Ecto neural progenitor cell (in vitro differentiated cells): Measurements from ENCODE around the gene MAOB.
"Not testable (repeated sequence)": the region's sequence is repeated elsewhere in the genome, so short reads cannot be mapped to it uniquely, and the experiment has no call there.

ENCODE experiments used
- DNase-seq: peaks from one replicate; pipeline ENCODE4 v3.0.0-alpha.2; 2018; ENCODE audit warnings: low spot score

The MAOB gene

DNA sequence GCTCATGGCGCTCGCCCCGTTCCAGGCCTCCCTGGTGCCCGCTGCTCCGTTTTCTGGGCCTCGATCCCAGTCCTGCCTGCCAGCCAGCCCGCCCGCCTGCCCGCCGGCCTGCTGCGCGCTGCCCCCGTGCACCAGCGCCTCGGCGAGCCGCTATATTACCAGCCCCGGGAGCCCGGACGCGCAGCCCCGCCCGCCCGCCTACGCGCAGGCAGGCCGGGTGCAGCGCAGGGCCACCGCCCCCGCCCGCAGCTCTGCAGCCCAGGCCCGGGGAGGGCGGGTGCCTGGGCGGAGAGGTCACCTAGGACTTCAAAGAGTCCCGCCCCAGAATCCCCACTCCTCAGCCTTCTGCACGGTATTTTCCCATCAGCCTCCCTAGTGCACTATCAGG lies at the start of gene MAOB:
Gene MAOB, minus strand, starts transcription at position 157 of the 388 bp plus-strand sequence. Its CDS starts 151 bp downstream, at position 6.
- peak; percentile 61 for DNase-seq

DNA sequence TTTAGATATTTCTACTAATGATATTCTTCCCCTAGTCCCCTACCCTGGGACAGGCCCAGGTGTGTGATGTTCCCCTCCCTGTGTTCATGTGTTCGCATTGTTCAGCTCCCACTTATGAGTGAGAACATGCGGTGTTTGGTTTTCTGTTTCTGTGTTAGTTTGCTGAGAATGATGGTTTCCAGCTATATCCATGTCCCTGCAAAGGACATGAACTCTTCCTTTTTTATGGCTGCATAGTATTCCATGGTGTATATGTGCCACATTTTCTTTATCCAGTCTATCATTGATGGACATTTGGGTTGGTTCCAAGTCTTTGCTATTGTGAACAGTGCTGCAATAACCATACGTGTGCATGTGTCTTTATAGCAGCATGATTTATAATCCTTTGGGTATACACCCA lies 39.8 kb upstream of the MAOB start:
- not testable (repeated sequence) for DNase-seq

DNA sequence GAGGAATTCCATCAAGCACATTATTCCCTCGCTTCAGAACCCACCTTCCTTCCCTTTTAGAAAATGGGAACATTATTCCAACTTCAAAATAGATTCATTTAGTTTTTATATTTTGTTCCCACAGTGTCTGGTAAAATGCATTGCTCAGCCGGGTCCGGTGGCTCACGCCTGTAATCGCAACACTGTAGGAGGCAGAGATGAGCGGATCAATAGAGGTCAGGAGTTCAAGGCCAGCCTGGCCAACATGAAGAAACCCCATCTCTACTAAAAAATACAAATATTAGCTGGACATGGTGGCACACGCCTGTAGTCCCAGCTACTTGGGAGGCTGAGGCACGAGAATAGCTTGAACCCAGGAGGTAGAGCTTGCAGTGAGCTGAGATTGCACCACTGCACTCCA lies 28.5 kb upstream of the MAOB start:
- not testable (repeated sequence) for DNase-seq

DNA sequence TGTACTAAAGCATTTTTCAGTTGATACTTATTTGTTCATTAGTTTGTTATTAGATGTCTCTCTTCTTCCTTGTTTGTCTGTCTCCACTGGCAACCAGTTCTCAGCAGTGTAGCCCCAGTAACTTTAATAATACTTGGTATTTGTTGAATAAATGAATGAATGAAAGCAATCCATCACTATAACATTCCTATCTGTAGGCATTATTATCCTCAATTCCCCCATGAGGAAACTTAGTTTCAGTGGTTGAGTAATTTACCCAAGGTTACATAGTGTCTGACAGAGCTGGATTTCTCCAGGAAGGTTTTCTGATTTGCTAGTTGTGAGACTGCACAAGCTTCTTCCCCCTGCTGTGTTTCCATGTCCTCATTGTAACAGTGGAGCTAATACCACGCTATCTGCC lies 27.8 kb upstream of the MAOB start:
- DNase-seq, result no peak

DNA sequence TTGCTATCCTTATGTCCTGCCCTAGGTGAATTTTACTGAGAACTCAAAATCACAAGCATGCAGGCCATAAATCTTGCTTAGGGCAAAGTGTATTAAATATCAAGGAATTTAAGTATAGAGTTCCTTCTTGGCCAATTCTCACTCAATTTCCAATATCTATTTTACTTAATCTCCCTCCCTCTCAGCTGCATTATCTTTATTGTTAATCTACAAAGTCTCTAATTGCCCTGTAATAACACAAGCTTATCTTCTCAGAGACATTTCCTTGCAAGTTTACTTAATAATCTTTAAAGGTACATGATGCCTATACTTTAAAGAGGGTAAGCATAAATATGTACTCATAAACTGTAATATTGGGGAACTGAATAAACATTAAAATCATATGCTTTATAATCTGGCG lies 26.9 kb upstream of the MAOB start:
- DNase-seq, result no peak

DNA sequence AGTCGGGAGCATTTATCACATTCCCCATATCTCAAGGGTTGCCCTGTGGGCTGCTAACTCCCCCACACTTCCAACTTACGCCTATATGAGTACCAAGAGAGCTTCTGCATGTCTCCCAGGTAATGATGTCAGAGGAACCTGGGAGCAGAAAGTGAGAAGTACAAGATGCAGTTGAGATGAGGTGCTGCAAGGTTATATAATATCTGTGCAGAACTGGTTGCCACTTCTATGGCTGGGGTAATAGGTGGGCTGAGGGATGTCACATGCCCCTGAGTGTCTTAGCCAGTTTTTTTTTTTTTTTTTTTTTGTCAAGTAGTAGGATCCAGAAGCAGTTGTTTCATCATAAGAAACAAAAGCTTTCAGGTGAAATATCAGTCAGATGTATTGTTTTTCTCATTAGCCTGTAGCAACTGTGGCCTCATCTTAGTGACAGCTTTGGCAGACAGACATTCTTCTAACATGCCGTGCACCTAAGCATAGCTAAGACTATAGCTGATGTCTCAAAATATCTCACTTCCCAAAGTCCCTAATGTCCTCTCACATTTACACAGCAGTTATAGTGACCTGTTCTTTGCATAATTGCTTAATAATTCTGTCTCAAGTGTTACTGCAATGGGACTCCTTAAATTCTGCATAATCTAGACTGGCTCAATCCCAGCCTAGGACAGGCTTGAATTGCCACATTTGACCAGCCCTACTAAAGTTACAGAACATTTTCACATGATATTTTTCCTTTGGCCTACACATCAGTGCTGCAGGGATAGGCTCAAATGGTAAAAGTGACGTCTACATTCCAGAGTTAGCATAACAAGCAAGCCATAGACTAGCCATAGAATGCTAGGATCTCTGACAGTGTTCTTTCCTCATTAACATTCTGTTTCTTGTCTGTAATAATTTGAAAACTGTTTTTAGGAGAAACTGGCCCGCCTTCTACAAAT lies 17.9 kb upstream of the MAOB start:
- no peak for DNase-seq

DNA sequence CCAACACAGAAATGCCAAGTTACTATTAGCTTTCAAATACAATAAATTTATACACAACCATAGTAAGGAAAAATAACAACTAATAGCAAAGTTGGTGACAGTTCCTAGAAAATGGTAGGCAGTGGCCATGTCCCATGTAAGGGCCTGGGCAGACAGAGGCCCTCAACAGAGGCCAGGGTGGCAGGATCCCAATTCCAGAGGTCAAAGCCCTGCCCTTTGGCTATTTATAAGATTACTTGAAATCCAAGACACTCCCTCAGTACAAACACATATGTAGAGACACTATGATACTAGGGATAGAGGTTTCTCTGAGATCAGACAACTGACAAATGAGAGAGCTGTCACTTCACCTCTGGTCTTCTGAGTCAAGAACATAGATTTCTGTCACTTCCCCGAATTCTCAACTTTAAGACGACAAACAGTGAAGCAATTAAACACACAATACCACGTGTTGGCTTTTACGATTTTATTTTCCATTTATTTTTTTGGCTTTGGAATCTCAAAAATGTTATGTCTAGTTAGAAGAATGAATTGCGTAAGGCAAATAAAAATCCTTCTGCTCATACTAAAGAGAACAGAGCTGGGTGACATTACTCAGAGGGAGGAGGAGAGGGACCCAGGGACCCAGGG lies 16.3 kb upstream of the MAOB start:
- no peak for DNase-seq

DNA sequence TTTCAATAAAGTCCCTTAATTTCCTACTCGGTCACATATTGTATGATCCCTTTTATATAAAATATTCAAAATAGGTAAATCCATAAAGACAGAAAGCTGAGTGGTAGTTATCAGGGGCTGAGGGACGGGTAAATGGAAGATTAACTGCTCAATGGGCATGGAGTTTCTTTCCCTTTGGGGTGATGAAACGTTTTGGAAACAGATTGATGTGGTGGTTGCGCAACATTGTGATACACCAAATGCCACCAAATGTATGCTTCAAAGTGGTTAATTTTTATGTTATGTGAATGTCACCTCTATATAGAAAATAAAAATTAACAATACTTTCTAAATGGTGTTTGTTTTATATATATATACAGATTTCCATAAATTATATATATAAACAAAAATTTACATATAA lies 15.0 kb upstream of the MAOB start:
- no peak for DNase-seq

DNA sequence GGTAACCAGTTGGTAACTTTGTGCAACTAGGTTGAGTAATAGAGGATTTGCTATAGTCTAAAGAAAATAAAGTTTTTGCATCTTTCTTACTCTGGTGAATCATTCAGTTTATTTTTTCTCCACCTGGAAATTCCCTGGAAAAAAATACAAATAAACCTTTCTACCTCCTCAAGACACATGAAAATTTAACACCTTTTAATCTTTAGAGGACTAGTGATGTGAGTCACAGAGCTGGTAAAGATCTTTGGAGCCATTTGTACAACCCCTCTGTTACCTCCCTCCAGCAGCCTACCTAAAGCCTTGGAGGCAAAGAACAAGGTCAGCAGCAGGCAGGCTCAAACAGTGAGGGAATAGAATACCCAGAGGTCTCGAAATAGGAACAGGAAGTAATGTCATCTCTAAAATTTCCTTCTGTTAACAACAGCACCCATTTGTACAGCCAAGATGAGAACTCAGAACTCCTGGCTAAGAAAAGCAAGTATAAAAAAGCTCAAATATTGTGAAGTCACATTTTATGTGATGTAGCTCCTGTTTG lies 10.2 kb upstream of the MAOB start:
- no peak for DNase-seq

DNA sequence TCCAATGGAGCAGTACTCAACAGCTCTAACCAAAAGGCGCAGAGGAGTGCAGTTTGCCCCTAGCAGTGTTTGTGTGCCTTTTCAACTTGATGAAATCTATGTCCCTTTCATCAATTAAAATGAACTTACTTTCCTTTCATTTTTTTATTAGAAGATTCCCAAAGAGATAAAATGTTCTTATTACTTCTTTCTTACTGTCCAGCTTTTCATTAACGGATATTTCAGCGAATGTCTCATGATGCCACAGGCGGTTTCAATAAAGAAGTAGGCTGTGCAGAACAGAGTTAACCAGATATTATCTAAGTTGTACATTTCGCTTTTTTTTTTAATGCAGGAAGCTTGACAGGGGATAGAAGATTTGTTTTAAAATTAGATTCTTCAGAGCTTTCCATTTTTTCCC lies 3.4 kb upstream of the MAOB start:
- DNase-seq, result no peak

DNA sequence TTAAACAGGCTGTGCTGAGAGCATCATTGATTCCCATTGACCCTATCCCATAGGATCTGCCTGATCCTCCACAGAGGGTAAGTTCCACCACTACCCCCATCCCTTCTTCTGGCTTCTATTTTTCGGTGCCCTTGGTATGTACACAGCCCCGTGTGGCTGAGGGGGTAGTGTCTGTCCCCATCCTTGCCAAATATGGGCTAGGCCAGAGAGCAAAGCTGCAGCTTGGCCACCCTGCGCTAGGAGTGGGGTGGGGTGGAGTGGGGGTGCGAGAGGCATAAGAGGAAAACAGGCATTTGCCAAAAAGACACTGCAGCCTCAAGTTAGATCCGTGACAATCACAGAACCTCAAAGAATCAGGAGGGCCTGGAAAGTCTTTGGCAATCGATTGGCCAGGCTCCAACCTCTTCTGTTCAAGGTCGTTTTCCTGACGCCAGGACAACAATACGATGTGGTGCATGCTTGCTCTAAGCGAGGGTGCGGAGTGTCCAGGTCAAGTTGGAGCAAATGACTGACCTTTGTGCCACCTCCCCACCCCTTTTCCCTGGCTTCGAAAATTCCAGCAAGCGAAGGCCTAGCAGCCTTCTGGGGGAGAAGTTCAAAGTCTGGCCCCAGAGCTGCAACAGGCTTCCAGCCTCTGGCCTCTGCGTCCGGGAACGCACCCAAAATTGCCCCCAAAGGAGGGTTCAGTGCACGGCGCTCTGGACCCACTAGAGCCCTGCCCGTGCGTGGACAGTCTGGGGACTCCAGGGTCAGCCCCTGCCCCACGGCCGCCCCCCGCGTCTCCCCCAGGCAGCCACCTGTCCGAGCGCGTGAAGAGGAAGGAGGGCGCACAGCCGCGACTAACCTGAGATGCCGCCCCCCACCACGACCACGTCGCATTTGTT lies 598 bp downstream of the MAOB start:
- no peak for DNase-seq

DNA sequence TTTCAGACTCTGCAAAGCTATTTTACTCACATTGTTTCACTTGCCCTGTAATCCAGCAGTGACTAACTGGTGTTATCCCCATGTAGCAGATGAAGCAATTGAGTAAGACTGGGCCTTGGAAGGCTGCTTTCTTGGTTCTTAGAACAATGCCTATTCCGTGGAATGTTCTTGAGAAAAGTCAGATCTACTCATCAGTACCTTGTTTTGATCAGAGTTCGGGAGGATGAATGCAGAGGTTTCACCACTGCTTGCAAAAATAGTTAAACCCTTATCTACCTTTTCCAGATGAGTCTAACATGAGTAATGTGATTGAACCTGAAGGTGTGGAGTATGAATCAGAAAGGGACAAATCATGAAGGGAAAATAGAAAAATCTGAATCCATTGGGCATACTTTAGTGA lies 1.8 kb downstream of the MAOB start:
- DNase-seq, result no peak

DNA sequence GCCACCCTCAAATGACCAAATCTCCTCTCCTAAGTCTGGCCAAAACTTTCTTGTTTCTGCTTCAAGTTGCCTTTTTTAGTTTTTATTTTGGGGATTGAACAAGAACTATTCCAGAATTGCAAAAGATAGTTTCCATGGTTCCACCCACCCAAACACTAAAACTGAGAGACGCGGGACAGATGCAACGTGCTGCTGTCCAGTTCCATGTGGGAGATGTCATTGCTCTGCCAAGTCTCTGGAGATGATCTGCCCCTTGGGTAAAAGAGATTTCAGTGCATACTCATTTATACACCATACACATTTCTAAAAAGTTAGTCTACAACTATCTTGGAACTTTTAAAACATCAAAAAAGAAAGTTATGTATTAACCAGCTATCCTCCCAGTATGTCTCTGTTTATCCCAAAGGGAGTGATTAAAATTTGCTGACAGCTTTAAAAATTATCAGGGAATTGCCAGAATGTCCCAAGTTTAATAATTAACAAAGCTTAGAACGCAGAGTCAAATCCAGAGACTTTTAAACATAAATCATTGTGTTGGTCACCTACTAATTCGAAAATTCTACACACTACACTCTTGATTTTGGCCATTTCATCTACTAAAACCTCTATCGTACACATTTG lies 3.2 kb downstream of the MAOB start:
- no peak for DNase-seq

DNA sequence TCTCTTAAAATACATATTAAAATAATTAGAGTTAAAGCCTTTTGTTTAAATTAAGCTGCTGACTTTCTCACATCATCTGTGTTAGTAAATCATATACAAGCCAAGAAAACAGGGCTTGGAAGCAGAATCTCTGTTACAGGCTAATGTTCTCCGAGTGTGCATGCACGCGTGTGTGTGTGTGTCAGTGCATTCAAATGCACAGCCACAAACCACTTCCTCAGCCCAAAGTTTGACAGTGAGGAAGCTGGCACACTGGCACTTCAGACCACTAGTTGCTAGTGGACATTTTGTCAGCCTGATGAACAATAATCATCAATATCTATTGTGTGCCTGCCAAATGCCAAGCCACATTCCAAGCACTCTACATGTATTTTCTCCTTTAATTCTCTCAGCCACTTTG lies 5.6 kb downstream of the MAOB start:
- DNase-seq, result no peak

DNA sequence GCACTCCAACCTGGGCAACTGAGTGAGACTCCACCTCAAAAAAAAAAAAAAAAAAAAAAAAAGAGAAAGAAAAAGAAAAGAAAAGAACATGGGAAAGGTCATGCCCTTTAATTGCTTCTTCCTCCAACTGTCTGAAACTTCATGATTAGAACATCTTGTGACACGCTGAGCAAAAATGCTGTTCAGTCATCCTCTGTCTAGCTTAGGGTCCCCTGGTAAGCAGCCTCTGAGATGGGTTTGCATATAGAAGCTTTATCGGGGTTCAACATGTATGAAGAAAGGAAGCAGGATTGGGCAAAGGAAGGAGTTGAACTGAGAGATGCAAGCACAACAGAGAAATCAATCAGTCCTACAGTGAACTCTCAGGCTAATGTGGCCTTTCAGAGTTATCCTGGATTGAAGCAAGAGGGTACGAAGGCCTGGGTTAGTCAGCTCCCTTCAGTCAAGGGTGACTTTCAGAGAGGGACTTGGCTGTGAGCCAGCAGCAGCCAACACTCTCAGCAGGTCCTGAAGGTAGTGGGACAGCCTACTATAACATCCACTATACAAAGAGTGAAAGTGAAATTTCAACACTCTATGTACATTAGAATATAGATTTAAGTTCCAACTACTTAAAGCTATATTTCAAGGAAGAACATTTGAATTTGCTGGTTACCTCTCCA lies 11.4 kb downstream of the MAOB start:
- DNase-seq, result no peak

DNA sequence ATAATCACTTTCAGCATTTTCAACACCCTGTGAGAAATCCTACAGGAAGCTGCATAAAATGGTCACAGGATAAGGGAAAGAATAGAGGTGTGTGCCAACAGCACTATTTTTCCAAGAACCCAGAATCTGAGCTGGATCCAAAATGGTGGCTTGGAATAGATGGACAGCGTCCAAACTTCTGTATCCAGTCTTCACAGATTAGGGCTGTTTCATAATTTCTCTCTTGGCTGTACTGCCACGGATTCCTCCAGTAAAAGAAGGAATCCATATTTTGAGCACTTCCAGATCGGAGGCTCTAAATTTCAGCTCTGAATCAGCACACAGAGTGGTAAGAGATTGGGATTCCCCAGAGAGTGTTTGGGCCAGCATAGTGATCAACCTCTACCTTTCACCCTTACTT lies 12.2 kb downstream of the MAOB start:
- DNase-seq, result no peak

DNA sequence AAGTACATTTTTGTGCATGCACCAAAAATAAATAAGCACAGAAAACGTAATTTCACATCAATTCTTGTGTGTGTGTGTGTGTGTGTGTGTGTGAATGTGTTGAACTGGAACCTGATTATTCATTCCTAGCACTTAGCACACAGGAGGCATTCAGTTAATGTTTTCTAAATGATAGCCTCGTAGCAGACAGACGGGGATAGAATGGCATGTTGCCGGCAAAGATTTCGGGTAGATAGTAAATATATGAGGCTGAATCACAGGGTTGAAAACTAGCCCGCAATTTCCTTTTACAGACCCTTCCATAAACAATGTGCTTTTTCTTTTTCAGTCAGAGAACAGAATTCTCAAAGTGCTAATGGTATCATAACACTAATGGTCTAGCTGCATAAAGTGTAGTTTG lies 13.5 kb downstream of the MAOB start:
- no peak for DNase-seq

DNA sequence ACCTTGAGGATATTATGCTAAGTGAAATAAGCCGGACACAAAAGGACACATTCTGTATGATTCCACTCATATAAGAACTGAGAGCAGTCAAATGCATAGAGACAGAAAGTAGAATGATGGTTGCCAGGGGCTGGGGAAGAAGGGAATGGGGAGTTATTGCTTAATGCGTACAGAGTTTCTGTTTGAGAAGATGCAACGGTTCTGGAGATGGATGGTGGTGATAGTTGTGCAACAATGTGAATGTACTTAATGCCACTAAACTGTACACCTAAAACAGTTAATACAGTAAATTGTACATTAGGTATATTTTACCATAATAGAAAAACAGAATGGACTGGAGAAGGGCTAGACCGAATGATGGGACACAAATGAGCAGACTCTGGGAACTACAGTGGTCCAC lies 15.8 kb downstream of the MAOB start:
- DNase-seq, result no peak

DNA sequence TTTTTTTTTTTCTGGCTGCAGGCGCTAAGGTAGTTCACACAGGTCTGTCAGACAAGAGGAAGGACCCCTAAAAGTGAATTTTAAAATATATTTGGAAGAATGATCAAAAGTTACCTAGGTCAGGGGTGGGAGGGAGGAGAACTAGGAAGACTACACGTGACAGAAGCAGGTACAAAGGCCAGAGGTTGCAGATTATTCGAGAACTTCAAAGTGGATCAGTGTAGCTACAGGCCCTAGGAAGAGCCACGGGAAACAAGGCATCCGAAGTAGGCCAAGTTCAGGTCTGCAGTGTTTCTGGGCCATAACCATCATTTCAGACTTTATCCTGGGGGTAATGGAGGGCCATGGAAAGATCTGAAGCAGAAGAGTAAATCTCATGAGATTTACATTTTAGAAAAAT lies 16.5 kb downstream of the MAOB start:
- no peak for DNase-seq

DNA sequence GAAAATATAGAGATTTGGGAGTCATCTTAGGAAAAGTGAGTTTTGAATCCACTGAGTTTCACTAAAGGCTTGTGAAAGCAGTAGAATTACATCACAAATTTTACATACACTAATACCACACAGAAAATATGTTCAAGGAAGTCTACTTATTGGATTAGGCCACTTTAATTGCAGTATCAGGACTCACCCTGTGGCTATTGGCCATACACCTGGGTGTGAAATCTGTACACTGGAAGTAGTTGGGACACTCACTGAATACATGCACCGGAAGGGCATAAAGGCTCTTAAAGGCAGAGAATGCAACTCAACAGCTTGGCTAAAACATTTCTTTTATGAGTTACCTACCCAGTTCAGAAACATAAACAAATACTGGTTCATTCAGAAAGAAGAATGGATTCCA lies 19.8 kb downstream of the MAOB start:
- DNase-seq, result no peak

DNA sequence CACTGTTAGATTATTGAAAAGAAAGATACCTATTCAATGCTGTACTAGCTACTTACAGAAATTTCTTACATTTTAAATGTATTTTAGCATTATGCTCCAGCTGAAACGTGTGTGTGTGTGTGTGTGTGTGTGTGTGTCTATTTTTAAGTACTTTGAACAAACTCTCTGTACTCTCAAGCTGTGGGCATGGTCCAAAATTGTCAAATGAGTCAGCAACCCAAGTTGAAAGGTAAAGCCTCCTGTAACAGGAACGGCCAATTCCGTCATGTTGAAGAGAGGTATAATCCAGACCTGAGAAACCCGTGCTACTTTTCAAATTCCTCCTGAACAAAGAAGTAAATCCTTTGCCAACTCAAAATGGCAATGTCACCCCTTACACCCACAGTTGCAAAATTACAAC lies 20.5 kb downstream of the MAOB start:
- no peak for DNase-seq
